GM12891 (cell line): ENCODE results near the gene CABCOCO1.

Experiments
- PAX5 ChIP-seq: IDR thresholded peaks from 2 replicates; pipeline ENCODE4 v1.6.1; 2011; ENCODE audit warnings: low read length, moderate library complexity, mild to moderate bottlenecking; ENCODE audit not compliant: insufficient read depth, severe bottlenecking
- POLR2A ChIP-seq: IDR thresholded peaks from 2 replicates; pipeline ENCODE4 v1.6.1; 2011; ENCODE audit warnings: low read depth, low read length, control low read depth
- POLR2AphosphoS5 ChIP-seq: IDR thresholded peaks from 2 replicates; pipeline ENCODE4 v1.6.1; 2011; ENCODE audit warnings: low read depth, low read length, control low read depth
- POU2F2 ChIP-seq: IDR thresholded peaks from 2 replicates; pipeline ENCODE4 v1.6.1; 2011; ENCODE audit warnings: low read depth, mild to moderate bottlenecking, control low read depth, low read length, moderate library complexity
- SPI1 ChIP-seq: IDR thresholded peaks from 2 replicates; pipeline ENCODE4 v1.6.1; 2011; ENCODE audit warnings: low read depth, low read length, control low read depth
- TAF1 ChIP-seq: IDR thresholded peaks from 2 replicates; pipeline ENCODE4 v1.6.1; 2011; ENCODE audit warnings: low read depth, low read length, control low read depth

- TF ChIP-seq POLR2A (no peak), POLR2AphosphoS5 (no peak), TAF1 (no peak), PAX5 (no peak), SPI1 (no peak), POU2F2 (no peak)
These were observed 138.8 kb downstream of the CABCOCO1 start for GRCh38 chr10:61801484-61801883.
